SJCRH30 (cell line): ENCODE results near the gene QRICH2. TPM values are rescaled to one million over a fixed set of nuclear protein-coding genes. Genes with fewer than 3 reads are reported as not detected.
"Not testable (repeated sequence)": the region's sequence is repeated elsewhere in the genome, so short reads cannot be mapped to it uniquely, and the experiment has no call there.

Experiments
- DNase-seq, 2 experiments: peaks; one replicate each; pipeline ENCODE4 v3.0.0-alpha.2; 2015 to 2020
- H3K27ac ChIP-seq: fragments of 250-450 bp; sonication (Bioruptor Pico); 2 replicates; pipeline ENCODE4 v1.5.1; 2020; ENCODE audit warnings: mild to moderate bottlenecking, moderate library complexity
- H3K27me3 ChIP-seq: fragments of 250-450 bp; sonication (Bioruptor Pico); 2 replicates; pipeline ENCODE4 v1.5.1; 2020; ENCODE audit warnings: mild to moderate bottlenecking, moderate library complexity
- H3K36me3 ChIP-seq: fragments of 250-450 bp; sonication (Bioruptor Pico); 2 replicates; pipeline ENCODE4 v1.5.1; 2020; ENCODE audit warnings: mild to moderate bottlenecking, moderate library complexity
- H3K4me1 ChIP-seq: fragments of 250-450 bp; sonication (Bioruptor Pico); 2 replicates; pipeline ENCODE4 v1.5.1; 2020; ENCODE audit warnings: mild to moderate bottlenecking, moderate library complexity
- H3K4me3 ChIP-seq: fragments of 250-450 bp; sonication (Bioruptor Pico); 2 replicates; pipeline ENCODE4 v1.5.1; 2020; ENCODE audit warnings: mild to moderate bottlenecking, moderate library complexity
- H3K9me3 ChIP-seq: fragments of 250-450 bp; sonication (Bioruptor Pico); replicated peaks from 2 replicates; pipeline ENCODE4 v1.5.1; 2020; ENCODE audit warnings: mild to moderate bottlenecking, moderate library complexity
- total RNA-seq: library from RNA; depleted of rRNA; stranded (reverse); fragments of >200 nt; shearing (Covaris generic); gene quantifications from 2 replicates; pipeline ENCODE4 v1.2.3, GENCODE V29; 2014; rRNA removed

QRICH2 gene
- 2.7 and 3.5 TPM in 2 replicates for total RNA-seq

DNA sequence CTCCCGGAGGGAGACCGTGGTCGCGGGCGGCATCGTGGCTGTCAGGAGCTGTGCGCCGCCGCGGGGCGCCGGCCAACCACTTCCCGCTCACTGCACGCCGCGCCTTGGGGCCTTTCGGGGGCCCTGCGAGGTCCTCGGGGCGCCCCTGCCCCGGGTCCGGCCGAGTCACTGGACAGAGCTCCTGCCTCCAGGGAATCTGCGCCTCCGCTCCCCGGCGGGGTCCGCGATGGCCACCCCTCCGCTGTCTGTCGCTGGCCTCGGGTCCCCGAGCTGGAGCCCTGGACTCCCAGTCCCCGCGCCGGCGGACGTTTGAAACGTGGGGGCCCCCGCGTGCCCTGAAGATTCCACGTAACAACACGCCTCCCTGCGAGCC, at the start of gene QRICH2:
QRICH2 (minus strand) TSS at position 311 of the 373 bp plus-strand sequence; CDS start at position 33, 278 bp downstream.
- no peak within 1 kb of the TSS for H3K27ac ChIP-seq
- H3K4me1 ChIP-seq: no peaks in the 10 kb centered on the region
- H3K4me3 ChIP-seq: no peak within 1 kb of the TSS
- no peaks in the 10 kb centered on the region for H3K27me3 ChIP-seq
- DNase-seq: no peak
- no peaks in the 10 kb centered on the region for H3K9me3 ChIP-seq
- H3K36me3 ChIP-seq: peaks cover 27% of the 10 kb centered on the region

DNA sequence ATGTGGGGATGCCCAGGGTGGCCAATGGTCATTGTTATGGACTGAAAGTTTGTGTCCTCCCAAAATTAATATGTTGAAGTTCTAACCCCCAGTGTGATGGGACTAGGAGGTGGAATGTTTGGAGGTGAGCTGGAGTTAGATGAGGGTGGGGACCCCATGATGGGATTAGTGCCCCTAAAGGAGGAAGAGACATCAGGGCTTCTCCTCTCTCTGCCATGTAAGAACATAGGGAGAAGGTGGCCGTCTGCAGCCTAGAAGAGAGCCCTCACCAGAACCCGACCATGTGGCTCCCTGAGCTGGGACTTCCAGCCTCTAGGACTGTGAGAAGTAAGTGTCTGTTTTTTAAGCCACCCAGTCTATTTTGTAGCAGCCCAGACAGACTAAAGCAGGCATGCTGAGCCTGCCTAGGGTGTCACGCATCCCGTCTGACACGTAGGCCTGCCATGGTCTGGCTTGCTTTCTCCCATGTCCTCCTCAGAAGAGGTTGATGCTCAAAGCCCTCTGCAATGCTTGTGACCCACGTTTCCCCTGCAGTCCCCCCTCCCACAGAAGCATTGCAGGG, 49.6 kb upstream of the QRICH2 start:
- Histone ChIP-seq H3K4me3 (no peak overlapping the region), H3K9me3 (no peaks in the 10 kb centered on the region), H3K36me3 (no peaks in the 10 kb centered on the region), H3K27ac (no peak overlapping the region), H3K27me3 (no peaks in the 10 kb centered on the region), H3K4me1 (peaks cover 23% of the 10 kb centered on the region)
- no peak for DNase-seq

DNA sequence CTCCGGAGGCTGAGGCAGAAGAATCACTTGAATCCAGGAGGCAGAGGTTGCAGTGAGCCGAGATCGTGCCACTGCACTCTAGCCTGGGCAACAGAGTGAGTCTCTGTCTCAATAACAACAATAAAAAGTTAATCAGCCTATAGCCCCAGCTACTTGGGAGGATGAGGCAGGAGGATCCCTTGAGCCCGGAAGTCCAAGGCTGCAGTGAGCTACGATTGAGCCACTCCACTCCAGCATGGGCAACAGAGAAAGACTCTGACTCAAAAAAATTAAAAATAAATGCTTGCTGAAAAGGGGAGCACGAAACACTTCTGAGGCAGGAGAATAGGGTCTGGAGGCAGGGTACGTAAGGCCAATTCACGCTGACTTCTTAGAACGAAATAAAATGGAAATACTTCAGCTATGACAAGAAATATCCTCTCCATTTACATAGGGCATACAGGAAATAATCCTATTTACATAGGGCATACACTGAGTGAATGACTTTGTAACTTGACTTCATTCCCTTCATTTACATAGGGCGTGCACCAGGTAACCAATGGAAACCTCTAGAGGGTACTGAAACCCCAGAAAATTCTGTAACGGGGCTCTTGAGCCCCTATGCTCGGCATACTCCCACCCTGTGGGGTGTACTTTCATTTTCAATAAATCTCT, 48.9 kb upstream of the QRICH2 start:
- no peaks in the 10 kb centered on the region for H3K27me3 ChIP-seq
- no peak overlapping the region for H3K27ac ChIP-seq
- no peak for DNase-seq
- H3K4me3 ChIP-seq: no peak overlapping the region
- no peaks in the 10 kb centered on the region for H3K9me3 ChIP-seq
- H3K4me1 ChIP-seq: peaks cover 20% of the 10 kb centered on the region
- H3K36me3 ChIP-seq: no peaks in the 10 kb centered on the region

GRCh38 chr17:76354747-76355310, 46.8 kb upstream of the QRICH2 start:
- H3K27ac ChIP-seq: peak overlapping the region; percentile 99; the same call in 1 of the 2 replicates
- H3K27me3 ChIP-seq: no peaks in the 10 kb centered on the region
- peaks cover 8% of the 10 kb centered on the region for H3K4me1 ChIP-seq
- H3K4me3 ChIP-seq: peak overlapping the region; percentile 71
- H3K36me3 ChIP-seq: no peaks in the 10 kb centered on the region
- peak; percentile 50 to 72 for DNase-seq
- no peaks in the 10 kb centered on the region for H3K9me3 ChIP-seq

GRCh38 chr17:76354317-76354729, 46.2 kb upstream of the QRICH2 start:
- Histone ChIP-seq H3K27me3 (no peaks in the 10 kb centered on the region), H3K36me3 (no peaks in the 10 kb centered on the region), H3K27ac (peak overlapping the region; percentile 99), H3K9me3 (no peaks in the 10 kb centered on the region), H3K4me1 (peaks cover 8% of the 10 kb centered on the region), H3K4me3 (peak overlapping the region; percentile 71)
- DNase-seq: no peak

DNA sequence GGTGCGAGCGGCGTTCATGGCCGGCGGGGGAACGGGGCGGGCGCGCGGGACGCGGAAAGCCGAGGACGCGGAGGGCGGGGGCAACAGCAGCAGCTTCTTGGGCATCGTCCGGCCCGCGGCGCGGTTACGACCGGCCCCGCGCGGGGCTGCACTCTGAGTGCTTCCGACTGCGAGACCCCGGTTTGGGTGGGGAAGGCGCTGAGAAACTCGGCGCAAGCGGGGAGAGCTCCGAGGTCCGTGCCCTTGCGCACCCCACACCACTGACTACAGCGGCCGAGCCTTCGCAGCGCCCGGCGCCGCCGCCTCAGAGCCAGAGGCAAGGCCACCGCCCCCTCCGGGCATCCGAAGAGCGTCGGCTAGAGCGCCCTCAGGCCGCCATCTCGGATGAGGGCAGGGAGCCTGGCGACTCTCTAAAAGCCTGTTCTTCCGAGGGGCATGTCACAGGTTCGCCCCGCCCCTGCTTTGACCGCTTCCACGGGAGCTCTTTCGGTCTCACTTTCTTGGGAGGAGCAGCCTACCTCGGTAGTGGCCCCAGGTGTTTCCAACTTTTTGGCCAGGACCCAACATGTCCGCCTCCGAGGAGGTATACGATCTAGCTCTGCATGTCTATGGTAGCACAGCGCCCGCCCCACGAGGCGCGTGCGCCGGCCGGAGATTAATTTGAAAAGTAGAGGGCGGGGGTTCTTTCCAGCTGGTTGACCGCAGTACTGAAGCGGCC, 45.7 kb upstream of the QRICH2 start, which contains the start of gene PRPSAP1:
PRPSAP1 (minus strand) TSS at position 318 of the 718 bp plus-strand sequence; CDS start at position 105, 213 bp downstream.
- no peaks in the 10 kb centered on the region for H3K9me3 ChIP-seq
- H3K36me3 ChIP-seq: peaks cover 2% of the 10 kb centered on the region; the same call in 1 of the 2 replicates
- no peaks in the 10 kb centered on the region for H3K27me3 ChIP-seq
- peak; percentile 95 to 98 for DNase-seq
- H3K4me3 ChIP-seq: peak within 1 kb of the TSS; percentile 71
- H3K27ac ChIP-seq: peak within 1 kb of the TSS; percentile 99
- H3K4me1 ChIP-seq: peaks cover 8% of the 10 kb centered on the region

DNA sequence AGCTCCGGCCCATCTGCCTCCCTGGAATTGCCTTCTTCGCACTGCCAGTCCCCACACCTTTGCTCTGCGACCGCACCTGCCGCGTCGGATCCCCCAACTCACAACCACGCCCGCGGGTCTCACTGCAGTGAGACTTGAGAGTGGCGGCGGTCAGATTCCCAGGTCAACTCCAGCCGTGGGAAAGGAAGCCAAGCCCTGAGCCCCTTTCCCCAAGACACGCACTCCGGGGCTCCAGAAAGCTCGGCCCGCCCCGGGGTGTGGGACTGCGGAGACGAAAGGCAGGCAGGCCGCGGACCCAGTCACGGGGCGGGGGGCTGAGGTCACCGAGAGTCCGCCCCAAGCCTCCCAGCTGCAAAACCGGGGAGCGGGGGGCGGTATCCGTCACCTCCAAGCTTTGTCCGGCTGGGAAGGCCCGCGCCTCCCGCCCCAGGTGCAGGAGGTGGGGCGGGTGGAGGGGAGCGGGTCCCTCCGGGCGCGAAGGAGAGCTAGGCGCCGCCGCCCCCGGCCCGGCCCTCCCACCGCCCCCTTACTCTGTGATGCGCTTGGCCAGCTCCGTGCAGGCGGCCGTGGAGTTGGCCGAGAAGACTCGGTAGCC, 45.0 kb upstream of the QRICH2 start:
- H3K27me3 ChIP-seq: no peaks in the 10 kb centered on the region
- peaks cover 8% of the 10 kb centered on the region for H3K36me3 ChIP-seq
- H3K9me3 ChIP-seq: no peaks in the 10 kb centered on the region
- peak overlapping the region; percentile 99; the same call in 1 of the 2 replicates for H3K27ac ChIP-seq
- H3K4me3 ChIP-seq: peak overlapping the region; percentile 71
- peaks cover 8% of the 10 kb centered on the region for H3K4me1 ChIP-seq
- peak; percentile 39 to 48 for DNase-seq

DNA sequence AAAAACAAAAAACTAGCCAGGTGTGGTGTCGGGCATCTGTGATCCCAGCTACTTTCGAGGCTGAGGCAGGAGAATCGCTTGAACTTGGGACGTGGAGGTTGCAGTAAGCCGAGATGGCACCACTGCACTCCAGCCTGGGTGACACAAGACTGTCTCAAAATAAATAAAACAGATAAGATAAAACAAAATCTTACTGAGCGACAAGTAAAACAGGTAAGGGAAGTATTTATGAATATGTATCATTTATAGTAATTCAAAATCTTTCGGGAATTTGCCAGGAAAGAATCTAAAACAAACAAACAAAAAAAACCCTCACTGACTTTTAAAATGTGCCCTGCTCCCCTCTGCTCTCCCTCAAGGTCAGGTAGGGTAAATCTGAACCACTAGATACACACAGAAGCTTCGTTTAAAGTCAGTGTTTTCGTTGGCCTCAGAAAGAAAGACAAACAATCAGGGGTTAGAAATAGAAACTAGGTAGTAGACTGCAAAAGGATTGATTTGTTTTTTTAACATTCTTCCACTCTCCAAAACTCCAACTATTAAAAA, 43.5 kb upstream of the QRICH2 start:
- Histone ChIP-seq H3K36me3 (peaks cover 20% of the 10 kb centered on the region), H3K4me3 (no peak overlapping the region), H3K9me3 (no peaks in the 10 kb centered on the region), H3K27me3 (no peaks in the 10 kb centered on the region), H3K4me1 (peaks cover 8% of the 10 kb centered on the region), H3K27ac (no peak overlapping the region)
- no peak for DNase-seq

DNA sequence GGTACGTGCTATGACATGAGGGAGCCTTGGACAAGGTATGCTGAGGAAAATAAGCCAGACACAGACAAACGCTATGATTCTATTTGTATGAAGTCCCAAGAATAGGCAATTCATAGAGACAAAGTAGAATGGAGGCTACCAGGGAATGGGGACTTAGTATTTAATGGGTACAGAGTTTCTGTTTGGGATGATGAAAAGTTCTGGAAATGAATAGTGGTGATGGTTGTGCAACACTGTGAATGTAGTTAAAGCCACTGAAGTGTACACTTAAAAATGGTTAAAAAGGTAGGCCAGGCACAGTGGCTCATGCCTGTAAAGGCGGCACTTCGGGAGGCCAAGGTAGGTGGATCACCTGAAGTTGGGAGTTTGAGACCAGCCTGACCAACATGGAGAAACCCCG, 42.4 kb upstream of the QRICH2 start:
- DNase-seq: no peak
- Histone ChIP-seq H3K36me3 (peaks cover 25% of the 10 kb centered on the region), H3K9me3 (no peaks in the 10 kb centered on the region), H3K27me3 (no peaks in the 10 kb centered on the region), H3K4me1 (peaks cover 7% of the 10 kb centered on the region), H3K27ac (no peak overlapping the region), H3K4me3 (no peak overlapping the region)

- H3K36me3 ChIP-seq: peaks cover 50% of the 10 kb centered on the region
- H3K4me1 ChIP-seq, H3K27me3 ChIP-seq, H3K9me3 ChIP-seq, H3K4me3 ChIP-seq, H3K27ac ChIP-seq, DNase-seq: not testable (repeated sequence)
Measured at GRCh38 chr17:76346936-76347335, 38.9 kb upstream of the QRICH2 start.

DNA sequence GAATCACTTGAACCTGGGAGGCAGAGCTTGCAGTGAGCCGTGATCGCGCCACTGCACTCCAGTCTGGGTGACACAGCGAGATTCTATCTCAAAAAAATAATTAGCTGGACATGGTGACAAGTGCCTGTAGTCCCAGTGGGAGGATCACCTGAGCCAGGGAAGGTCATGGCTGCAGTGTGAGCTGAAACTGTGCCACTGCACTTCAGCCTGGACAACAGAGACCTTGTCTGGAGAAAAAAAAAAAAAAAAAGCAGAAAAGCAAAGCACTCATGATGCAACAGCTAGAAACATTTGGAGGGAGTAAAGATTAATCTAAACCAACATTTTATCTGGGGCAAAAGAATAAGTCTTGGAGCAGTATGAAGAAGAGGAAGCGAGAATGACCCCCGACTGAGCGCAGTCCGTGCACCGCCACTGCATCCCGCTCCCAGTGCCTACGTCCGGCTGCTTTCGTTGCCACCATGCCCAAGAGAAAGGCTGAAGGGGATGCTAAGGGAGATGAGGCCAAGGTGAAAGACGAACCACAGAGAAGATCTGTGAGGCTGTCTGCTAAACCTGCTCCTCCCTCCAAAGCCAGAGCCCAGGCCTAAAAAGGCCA, 37.4 kb upstream of the QRICH2 start:
- peaks cover 54% of the 10 kb centered on the region for H3K36me3 ChIP-seq
- H3K4me1 ChIP-seq: no peaks in the 10 kb centered on the region
- H3K27me3 ChIP-seq: no peaks in the 10 kb centered on the region
- no peak for DNase-seq
- no peak overlapping the region for H3K4me3 ChIP-seq
- H3K9me3 ChIP-seq: no peaks in the 10 kb centered on the region
- no peak overlapping the region for H3K27ac ChIP-seq

- Histone ChIP-seq H3K27me3 (no peaks in the 10 kb centered on the region), H3K9me3 (no peaks in the 10 kb centered on the region), H3K4me3 (no peak overlapping the region), H3K4me1 (no peaks in the 10 kb centered on the region), H3K27ac (no peak overlapping the region), H3K36me3 (peaks cover 48% of the 10 kb centered on the region)
- DNase-seq: no peak
Measured at GRCh38 chr17:76343106-76343505, 35.0 kb upstream of the QRICH2 start.

DNA sequence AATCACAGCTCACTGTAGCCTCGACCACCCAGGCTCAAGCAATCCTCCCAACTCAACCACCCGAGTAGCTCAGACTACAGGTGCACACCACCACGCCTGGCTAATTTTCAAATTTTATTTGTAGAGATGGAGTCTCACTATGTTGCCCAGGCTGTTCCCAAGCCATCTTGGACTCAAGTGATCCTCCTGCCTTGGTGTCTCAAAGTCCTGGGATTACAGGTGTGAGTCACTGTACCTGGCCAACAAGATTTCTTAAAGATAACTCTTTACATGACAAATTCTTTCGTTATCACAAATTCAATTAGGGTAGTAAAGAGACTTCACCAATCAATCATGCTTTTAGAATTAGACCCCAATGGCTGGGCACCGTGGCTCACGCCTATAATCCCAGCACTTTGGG, 33.2 kb upstream of the QRICH2 start:
- Histone ChIP-seq H3K27ac (no peak overlapping the region), H3K27me3 (no peaks in the 10 kb centered on the region), H3K4me3 (no peak overlapping the region), H3K36me3 (peaks cover 34% of the 10 kb centered on the region), H3K4me1 (peaks cover 14% of the 10 kb centered on the region), H3K9me3 (no peaks in the 10 kb centered on the region)
- DNase-seq: no peak

- Histone ChIP-seq H3K27me3 (no peaks in the 10 kb centered on the region), H3K4me1 (peaks cover 14% of the 10 kb centered on the region), H3K27ac (peak overlapping the region; percentile 57), H3K4me3 (no peak overlapping the region), H3K9me3 (no peaks in the 10 kb centered on the region), H3K36me3 (peaks cover 20% of the 10 kb centered on the region)
- peak; percentile 68 to 80 for DNase-seq
Measured at GRCh38 chr17:76337413-76337777, 29.3 kb upstream of the QRICH2 start.
